Hepatocyte (in vitro differentiated cells): Measurements from ENCODE around the gene PCA3. TPM values are rescaled to one million over a fixed set of nuclear protein-coding genes. Genes with fewer than 3 reads are reported as not detected.

Experiments
- DNase-seq: peaks from one replicate; pipeline ENCODE4 v3.0.0-alpha.2; 2016; ENCODE audit warnings: low spot score
- H2AFZ ChIP-seq: fragments of 200-600 bp; sonication (generic); 2 replicates; pipeline ENCODE4 v1.6.0; 2016; ENCODE audit warnings: antibody characterized with exemption, mild to moderate bottlenecking
- H3K27ac ChIP-seq: fragments of 200-600 bp; sonication (generic); 2 replicates; pipeline ENCODE4 v1.5.1; 2016; ENCODE audit warnings: mild to moderate bottlenecking
- H3K27me3 ChIP-seq: fragments of 200-600 bp; sonication (generic); 2 replicates; pipeline ENCODE4 v1.6.1; 2016
- H3K36me3 ChIP-seq: fragments of 200-600 bp; sonication (generic); replicated peaks from 2 replicates; pipeline ENCODE4 v1.5.1; 2016; ENCODE audit warnings: low read depth; ENCODE audit not compliant: insufficient read depth
- H3K4me1 ChIP-seq: fragments of 200-600 bp; sonication (generic); 2 replicates; pipeline ENCODE4 v1.5.1; 2016; ENCODE audit warnings: mild to moderate bottlenecking, moderate library complexity; ENCODE audit not compliant: insufficient read depth
- H3K4me2 ChIP-seq: fragments of 200-600 bp; sonication (generic); 2 replicates; pipeline ENCODE4 v1.6.0; 2016
- H3K4me3 ChIP-seq: fragments of 200-600 bp; sonication (generic); 2 replicates; pipeline ENCODE4 v1.5.1; 2016; ENCODE audit warnings: mild to moderate bottlenecking
- H3K79me2 ChIP-seq: fragments of 200-600 bp; sonication (generic); 2 replicates; pipeline ENCODE4 v1.6.0; 2017; ENCODE audit warnings: mild to moderate bottlenecking
- H3K9me2 ChIP-seq: fragments of 200-600 bp; sonication (generic); replicated peaks from 2 replicates; pipeline ENCODE4 v1.6.0; 2017; ENCODE audit warnings: mild to moderate bottlenecking; ENCODE audit not compliant: insufficient read depth
- H3K9me3 ChIP-seq: fragments of 200-600 bp; sonication (generic); 2 replicates; pipeline ENCODE4 v1.5.1; 2016; ENCODE audit warnings: low read depth, mild to moderate bottlenecking
- H4K20me1 ChIP-seq: fragments of 200-600 bp; sonication (generic); 2 replicates; pipeline ENCODE4 v1.6.0; 2016; ENCODE audit warnings: mild to moderate bottlenecking; ENCODE audit not compliant: insufficient read depth, poor library complexity, severe bottlenecking
- EZH2 ChIP-seq: fragments of 200-600 bp; sonication (generic); IDR thresholded peaks from 2 replicates; pipeline ENCODE4 v1.6.1; 2016; ENCODE audit warnings: antibody characterized with exemption, mild to moderate bottlenecking, borderline replicate concordance
- EZH2phosphoT487 ChIP-seq: fragments of 200-600 bp; sonication (generic); IDR thresholded peaks from one replicate; pipeline ENCODE4 v1.6.1; 2018; ENCODE audit warnings: antibody characterized with exemption, mild to moderate bottlenecking, low read depth, moderate library complexity; ENCODE audit not compliant: unreplicated experiment, severe bottlenecking
- WGBS: methylation state at CpG from one replicate; pipeline ENCODE4 v1.1.6; 2016; ENCODE audit warnings: low lambda C conversion rate; ENCODE audit errors: missing lambda C conversion rate; 5-methylcytosine and 5-hydroxymethylcytosine counted together
- polyA plus RNA-seq: library from polyadenylated mRNA; unstranded; fragments of >200 nt; fragmentation: Nextera tagmentation; extraction: Ambion mirVana; gene quantifications from 2 replicates; pipeline ENCODE4 v1.2.1, GENCODE V29; 2016
- total RNA-seq: library from RNA; depleted of rRNA; stranded (reverse); fragments of >200 nt; gene quantifications from 2 replicates; pipeline ENCODE4 v1.2.3, GENCODE V29; 2014
- TF ChIP-seq, protein P1 (sequence below): fragments of 200-600 bp; sonication (generic); IDR thresholded peaks from 2 replicates; pipeline ENCODE4 v1.5.1; 2016; ENCODE audit warnings: antibody characterized with exemption, mild to moderate bottlenecking; ENCODE audit not compliant: poor library complexity

Gene PCA3
- total and polyA plus RNA-seq, 2 experiments from 2014 or later, result not detected

DNA sequence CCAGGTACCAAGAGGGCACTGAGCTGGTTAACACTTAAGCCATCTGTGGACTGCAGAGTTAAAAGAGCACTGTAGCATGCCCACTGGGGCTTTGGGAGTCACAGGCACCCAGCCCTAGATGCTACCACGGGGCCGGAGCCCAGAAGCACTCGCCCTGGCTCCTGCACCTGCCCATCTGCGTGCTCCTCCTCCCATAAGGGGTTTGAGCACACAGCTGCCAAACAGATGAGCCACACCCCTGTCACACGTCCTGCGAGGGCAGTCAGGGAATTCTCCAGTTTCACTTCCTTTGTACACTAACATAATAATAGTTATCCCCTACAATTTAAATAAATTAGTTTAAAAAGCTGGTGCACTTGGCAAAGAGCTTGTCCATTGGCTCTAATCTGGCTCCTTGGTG lies 4.5 kb upstream of the PCA3 start:
- Histone ChIP-seq H3K4me2 (no peak overlapping the region), H3K27me3 (no peaks in the 10 kb centered on the region), H3K9me3 (no peaks in the 10 kb centered on the region), H3K4me3 (no peak overlapping the region), H3K79me2 (no peaks in the 10 kb centered on the region), H3K9me2 (no peaks in the 10 kb centered on the region), H3K36me3 (no peaks in the 10 kb centered on the region), H3K4me1 (no peaks in the 10 kb centered on the region), H3K27ac (no peak overlapping the region), H2AFZ (no peak overlapping the region), H4K20me1 (no peaks in the 10 kb centered on the region)
- DNase-seq, result no peak
- 67% methylated on average over 6 of the region's 6 CpGs for WGBS
- TF ChIP-seq, protein P1, sequence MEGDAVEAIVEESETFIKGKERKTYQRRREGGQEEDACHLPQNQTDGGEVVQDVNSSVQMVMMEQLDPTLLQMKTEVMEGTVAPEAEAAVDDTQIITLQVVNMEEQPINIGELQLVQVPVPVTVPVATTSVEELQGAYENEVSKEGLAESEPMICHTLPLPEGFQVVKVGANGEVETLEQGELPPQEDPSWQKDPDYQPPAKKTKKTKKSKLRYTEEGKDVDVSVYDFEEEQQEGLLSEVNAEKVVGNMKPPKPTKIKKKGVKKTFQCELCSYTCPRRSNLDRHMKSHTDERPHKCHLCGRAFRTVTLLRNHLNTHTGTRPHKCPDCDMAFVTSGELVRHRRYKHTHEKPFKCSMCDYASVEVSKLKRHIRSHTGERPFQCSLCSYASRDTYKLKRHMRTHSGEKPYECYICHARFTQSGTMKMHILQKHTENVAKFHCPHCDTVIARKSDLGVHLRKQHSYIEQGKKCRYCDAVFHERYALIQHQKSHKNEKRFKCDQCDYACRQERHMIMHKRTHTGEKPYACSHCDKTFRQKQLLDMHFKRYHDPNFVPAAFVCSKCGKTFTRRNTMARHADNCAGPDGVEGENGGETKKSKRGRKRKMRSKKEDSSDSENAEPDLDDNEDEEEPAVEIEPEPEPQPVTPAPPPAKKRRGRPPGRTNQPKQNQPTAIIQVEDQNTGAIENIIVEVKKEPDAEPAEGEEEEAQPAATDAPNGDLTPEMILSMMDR, result no peak
- TF ChIP-seq EZH2 (no peak), EZH2phosphoT487 (no peak)

DNA sequence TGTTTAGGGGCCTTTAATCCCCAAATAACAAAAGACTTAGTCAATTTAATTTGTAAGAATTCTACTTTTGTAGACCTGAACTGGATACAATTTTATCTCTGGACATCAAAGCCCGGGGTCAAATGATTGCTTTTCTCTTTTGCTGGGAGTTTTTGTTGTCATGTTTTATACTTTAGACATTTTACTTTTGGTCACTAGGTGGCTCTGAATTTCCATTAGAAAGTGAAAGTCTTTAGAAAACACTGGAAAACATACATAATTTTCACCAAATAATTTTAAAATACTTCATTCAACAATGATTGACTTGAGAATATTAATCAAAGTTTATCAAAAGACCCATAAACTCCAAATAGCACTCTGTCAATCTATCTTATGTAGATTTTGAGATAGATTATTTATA lies 2.8 kb upstream of the PCA3 start:
- Histone ChIP-seq H3K4me3 (no peak overlapping the region), H3K27ac (no peak overlapping the region), H3K9me3 (no peaks in the 10 kb centered on the region), H3K79me2 (no peaks in the 10 kb centered on the region), H3K4me1 (no peaks in the 10 kb centered on the region), H3K4me2 (no peak overlapping the region), H2AFZ (no peak overlapping the region), H3K9me2 (no peaks in the 10 kb centered on the region), H3K36me3 (no peaks in the 10 kb centered on the region), H4K20me1 (no peaks in the 10 kb centered on the region), H3K27me3 (no peaks in the 10 kb centered on the region)
- WGBS, result 30% methylated on average over 1 of the region's 1 CpG
- TF ChIP-seq EZH2phosphoT487, result no peak
- TF ChIP-seq, protein P1, result peak; percentile 56
- no peak for TF ChIP-seq EZH2
- DNase-seq, result no peak

DNA sequence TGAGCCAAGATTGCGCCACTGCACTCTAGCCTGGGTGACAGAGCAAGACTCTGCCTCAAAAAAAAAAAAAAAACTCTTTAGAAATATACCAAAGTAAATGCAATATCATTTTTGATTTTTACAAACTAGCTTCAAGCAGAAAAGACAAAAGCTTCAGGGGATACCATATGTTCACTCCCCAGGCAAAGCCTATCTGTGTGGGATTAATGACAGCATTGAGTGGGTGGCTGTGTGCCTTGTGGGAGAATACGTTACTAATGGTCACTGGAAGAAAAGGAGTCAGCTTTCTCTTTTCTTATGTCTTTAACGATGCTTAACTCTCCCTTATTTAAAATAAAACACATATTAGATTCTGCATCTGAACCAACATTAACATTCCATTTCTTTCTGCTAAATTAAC lies 1.9 kb downstream of the PCA3 start:
- Histone ChIP-seq H3K36me3 (no peaks in the 10 kb centered on the region), H3K27me3 (no peaks in the 10 kb centered on the region), H3K4me3 (no peak overlapping the region), H2AFZ (no peak overlapping the region), H3K27ac (no peak overlapping the region), H3K4me2 (no peak overlapping the region), H3K9me3 (no peaks in the 10 kb centered on the region), H3K79me2 (no peaks in the 10 kb centered on the region), H4K20me1 (no peaks in the 10 kb centered on the region), H3K4me1 (no peaks in the 10 kb centered on the region), H3K9me2 (no peaks in the 10 kb centered on the region)
- WGBS, result 93% methylated on average over 3 of the region's 3 CpGs
- DNase-seq, result no peak
- no peak for TF ChIP-seq EZH2phosphoT487
- TF ChIP-seq EZH2, result no peak
- TF ChIP-seq, protein P1, result no peak

DNA sequence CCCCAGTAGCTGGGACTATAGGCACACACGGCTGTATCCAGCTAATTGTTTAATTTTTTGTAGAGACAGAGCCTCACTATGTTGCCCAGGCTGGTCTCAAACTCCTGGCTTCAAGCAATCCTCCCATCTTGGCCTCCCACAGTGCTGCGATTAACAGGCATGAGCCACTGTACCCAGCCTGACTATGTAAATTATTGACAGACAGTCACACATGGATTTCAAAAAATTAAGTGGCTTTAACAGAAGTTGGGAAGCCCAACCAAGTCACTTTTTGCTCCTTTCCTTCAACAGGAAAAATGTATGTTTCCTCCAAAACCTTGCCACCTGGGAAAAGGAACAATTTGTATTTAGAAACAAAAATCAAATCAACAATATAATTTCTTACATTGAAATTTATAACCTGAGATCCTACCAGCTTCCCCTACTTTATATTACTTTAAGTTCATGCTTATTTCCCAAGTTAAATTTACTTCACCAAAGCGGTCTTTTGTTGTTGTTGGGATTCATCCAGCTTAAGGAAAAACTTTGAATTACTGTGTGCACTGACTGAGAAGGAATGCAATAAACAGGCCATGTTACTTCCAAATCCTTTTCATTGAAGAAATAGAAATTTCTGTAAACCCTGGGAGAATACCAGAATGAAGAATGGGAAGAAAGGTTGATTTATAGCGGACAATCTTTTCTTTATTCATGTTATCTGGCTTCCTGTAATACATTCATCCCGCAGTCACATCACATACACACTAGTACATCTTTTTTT lies 8.6 kb downstream of the PCA3 start:
- no peak for TF ChIP-seq EZH2phosphoT487
- TF ChIP-seq, protein P1, result no peak
- TF ChIP-seq EZH2, result no peak
- no peaks in the 10 kb centered on the region for H3K36me3 ChIP-seq
- no peaks in the 10 kb centered on the region for H3K9me3 ChIP-seq
- H3K4me3 ChIP-seq, result no peak overlapping the region
- H2AFZ ChIP-seq, result no peak overlapping the region
- no peaks in the 10 kb centered on the region for H3K79me2 ChIP-seq
- no peak overlapping the region for H3K27ac ChIP-seq
- 71% methylated on average over 5 of the region's 5 CpGs for WGBS
- H3K9me2 ChIP-seq, result no peaks in the 10 kb centered on the region
- DNase-seq, result no peak
- H3K27me3 ChIP-seq, result no peaks in the 10 kb centered on the region
- no peaks in the 10 kb centered on the region for H3K4me1 ChIP-seq
- no peak overlapping the region for H3K4me2 ChIP-seq
- H4K20me1 ChIP-seq, result no peaks in the 10 kb centered on the region
